Prostate gland (tissue), 2 donors: ENCODE measurements around the gene BCAS3.

Source experiments
- POLR2A ChIP-seq: fragments of 450-650 bp; IDR thresholded peaks from one replicate; pipeline ENCODE4 v1.6.1; 2016; ENCODE audit warnings: antibody characterized with exemption, mild to moderate bottlenecking
- TF ChIP-seq, protein P1 (sequence below), 4 experiments: fragments of 200-600 bp in 2 of 4; fragments of 450-650 bp in 2 of 4; sonication (generic) in 2 of 4; IDR thresholded peaks; 1 replicate in 3 of 4; 2 replicates in 1 of 4; pipeline ENCODE4 v1.5.1; 2016 to 2019; ENCODE audit warnings: antibody characterized with exemption in 4 of 4, mild to moderate bottlenecking in 2 of 4, moderate library complexity in 2 of 4

DNA sequence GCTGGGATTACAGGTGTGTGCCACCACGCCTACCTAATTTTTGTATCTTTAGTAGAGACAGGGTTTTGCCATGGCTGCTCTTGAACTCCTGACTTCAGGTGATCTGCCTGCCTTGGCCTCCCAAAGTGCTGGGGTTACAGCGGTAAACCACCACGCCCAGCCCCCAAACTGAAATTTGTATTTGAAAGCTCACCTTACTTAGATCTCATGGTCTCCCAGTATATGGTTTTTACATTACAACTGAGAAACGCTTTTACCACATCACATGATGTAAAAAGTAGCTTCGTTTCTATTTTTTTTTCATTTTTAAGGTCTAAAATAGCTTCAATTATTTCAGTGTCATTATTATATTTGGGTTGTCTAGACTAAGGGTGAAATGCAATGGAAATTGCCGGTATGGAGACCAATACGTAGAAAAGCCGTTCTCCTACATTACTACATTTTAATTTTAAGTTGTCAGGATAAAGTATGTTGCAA is 93.3 kb downstream of the BCAS3 start:
- TF ChIP-seq, protein P1, sequence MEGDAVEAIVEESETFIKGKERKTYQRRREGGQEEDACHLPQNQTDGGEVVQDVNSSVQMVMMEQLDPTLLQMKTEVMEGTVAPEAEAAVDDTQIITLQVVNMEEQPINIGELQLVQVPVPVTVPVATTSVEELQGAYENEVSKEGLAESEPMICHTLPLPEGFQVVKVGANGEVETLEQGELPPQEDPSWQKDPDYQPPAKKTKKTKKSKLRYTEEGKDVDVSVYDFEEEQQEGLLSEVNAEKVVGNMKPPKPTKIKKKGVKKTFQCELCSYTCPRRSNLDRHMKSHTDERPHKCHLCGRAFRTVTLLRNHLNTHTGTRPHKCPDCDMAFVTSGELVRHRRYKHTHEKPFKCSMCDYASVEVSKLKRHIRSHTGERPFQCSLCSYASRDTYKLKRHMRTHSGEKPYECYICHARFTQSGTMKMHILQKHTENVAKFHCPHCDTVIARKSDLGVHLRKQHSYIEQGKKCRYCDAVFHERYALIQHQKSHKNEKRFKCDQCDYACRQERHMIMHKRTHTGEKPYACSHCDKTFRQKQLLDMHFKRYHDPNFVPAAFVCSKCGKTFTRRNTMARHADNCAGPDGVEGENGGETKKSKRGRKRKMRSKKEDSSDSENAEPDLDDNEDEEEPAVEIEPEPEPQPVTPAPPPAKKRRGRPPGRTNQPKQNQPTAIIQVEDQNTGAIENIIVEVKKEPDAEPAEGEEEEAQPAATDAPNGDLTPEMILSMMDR (IDR thresholded peaks at IDR 0.05): no peak
- no peak for TF ChIP-seq POLR2A
